Stimulated activated CD4-positive, alpha-beta T cell treated with anti-CD3 and anti-CD28 coated beads, TNF-alpha, amount 100 ng/mL, for 24 hours (primary cell): ENCODE results near the gene IPO11.
"Not testable (repeated sequence)": the region's sequence is repeated elsewhere in the genome, so short reads cannot be mapped to it uniquely, and the experiment has no call there.

ENCODE experiments used
- DNase-seq, 3 experiments: peaks; one replicate each; pipeline ENCODE4 v3.0.0-alpha.2; 2020; ENCODE audit warnings: low read depth in 3 of 3

Gene IPO11

GRCh38 chr5:62514510-62515119 is 102.1 kb downstream of the IPO11 start:
- no peak for DNase-seq

GRCh38 chr5:62520812-62521211 is 108.2 kb downstream of the IPO11 start:
- DNase-seq, result not testable (repeated sequence)

GRCh38 chr5:62521319-62521718 is 108.8 kb downstream of the IPO11 start:
- no peak for DNase-seq

DNA sequence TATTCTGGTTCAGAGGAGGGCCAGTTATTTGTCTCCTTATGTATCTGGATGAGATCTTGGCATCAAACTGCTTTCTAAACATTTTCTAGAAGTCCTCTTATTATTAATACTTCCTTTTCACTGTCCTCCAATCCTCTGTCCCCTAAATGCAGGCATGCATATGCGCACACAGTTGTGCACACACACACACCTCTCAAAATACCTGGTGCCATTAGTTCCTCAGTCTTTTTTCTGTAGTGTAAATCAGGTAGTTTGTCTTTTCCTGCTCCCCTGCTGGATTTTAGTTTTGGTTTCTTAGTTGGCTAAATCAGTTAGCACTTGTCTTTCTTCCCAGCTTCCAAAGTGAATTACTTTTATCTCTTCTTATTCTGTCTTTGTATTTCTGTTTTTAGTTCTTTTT is 110.2 kb downstream of the IPO11 start:
- DNase-seq, result no peak

DNA sequence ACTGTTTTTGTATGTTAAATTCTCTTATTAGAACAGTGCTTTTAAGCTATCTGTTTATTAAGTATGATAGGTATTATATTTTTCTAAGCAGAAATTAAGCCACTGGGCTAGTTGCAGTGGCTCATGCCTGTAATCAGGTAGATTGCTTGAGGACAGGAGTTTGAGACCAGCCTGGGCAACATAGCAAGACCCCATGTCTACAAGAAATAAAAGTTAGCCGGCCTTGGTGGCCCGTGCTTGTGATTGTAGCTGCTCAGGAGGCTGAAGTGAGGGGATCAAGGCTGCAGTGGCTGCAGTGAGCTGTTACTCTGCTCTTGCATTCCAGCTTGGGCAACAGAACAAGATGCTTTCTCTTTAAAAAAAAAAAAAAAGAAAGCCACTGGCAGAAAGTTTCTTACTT is 121.0 kb downstream of the IPO11 start:
- no peak for DNase-seq

GRCh38 chr5:62534461-62535236 is 122.1 kb downstream of the IPO11 start:
- DNase-seq, result no peak

- no peak for DNase-seq
Observed at GRCh38 chr5:62536232-62536631, 123.7 kb downstream of the IPO11 start.

- DNase-seq, result no peak
Observed at GRCh38 chr5:62536783-62537182, 124.2 kb downstream of the IPO11 start.

- DNase-seq, result no peak
Observed at GRCh38 chr5:62538017-62538942, 125.7 kb downstream of the IPO11 start.

- DNase-seq, result no peak
Observed at GRCh38 chr5:62542720-62543119, 130.2 kb downstream of the IPO11 start.

DNA sequence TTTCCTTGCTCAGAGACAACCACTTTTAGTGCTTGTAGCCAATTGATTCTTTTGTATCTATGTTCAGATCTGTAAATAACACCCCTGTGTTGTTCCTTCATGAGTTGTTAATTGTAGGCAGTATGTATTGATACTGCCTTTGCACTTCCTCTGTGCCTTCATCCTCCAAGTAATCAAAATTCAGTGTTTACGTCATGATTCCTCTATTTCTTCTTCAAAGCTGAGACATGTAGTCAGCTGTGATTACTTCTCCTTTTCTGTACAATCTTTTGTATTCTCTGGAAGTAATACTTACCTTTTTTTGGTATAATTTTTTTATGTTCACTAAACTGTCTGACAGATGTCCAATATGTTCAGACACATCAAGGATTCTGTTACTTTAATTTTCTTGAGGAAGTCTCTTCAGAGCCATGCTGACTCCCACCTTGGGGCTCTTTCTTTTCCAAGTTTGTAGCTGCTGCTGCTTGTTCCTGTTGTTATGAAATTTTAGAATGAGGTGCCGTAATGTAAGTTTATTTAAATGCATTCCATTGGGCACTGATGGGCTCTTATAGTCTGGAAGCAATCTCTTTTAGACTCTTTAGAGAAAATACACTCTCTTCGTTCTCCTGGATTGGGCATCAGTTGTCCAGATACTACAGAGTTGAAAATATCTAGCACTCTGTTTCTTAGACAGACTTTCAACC is 135.5 kb downstream of the IPO11 start:
- DNase-seq, result no peak

- DNase-seq, result no peak
Observed at GRCh38 chr5:62550103-62550502, 137.5 kb downstream of the IPO11 start.

- no peak for DNase-seq
Observed at GRCh38 chr5:62555930-62556329, 143.4 kb downstream of the IPO11 start.

DNA sequence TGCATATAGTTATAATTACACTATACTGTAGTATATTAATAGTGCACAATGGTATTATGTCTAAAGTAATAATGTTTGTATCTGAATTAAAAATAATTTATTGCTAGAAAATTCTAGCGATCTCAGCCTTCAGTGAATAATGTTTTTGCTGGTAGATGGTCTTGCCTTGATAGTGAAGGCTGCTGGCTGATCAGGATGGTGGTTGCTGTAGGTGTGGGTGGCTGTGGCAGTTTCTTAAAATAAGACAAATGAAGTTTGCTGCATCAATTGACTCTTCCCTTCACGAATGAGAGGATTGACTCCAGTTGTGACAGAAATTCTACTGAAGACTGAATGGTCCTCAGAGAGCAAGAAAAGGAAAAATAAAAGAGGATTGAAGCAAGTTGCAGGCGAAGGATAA is 146.4 kb downstream of the IPO11 start:
- no peak for DNase-seq

GRCh38 chr5:62560786-62561185 is 148.2 kb downstream of the IPO11 start:
- DNase-seq, result no peak

DNA sequence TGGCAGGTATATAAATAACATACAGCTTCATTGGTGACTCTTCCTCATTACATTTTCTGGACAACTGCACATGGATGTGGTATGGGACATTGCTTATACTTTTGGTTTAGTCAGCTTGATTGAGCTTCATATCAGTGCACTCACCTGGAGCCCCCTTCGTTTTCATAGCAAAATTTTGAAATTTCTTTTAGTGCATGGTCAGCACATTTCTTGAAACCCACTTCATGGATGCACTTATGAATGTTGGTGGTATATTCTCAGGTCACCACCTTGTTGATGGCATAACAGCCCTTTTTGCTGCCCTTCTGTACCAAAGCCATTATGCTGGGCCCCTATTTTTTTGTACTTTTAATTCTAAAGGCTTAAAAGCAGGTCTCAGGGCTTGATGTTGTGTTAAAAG is 149.3 kb downstream of the IPO11 start:
- no peak for DNase-seq

GRCh38 chr5:62562867-62563266 is 150.3 kb downstream of the IPO11 start:
- DNase-seq, result no peak

- DNase-seq, result no peak
Observed at GRCh38 chr5:62564101-62564500, 151.5 kb downstream of the IPO11 start.

DNA sequence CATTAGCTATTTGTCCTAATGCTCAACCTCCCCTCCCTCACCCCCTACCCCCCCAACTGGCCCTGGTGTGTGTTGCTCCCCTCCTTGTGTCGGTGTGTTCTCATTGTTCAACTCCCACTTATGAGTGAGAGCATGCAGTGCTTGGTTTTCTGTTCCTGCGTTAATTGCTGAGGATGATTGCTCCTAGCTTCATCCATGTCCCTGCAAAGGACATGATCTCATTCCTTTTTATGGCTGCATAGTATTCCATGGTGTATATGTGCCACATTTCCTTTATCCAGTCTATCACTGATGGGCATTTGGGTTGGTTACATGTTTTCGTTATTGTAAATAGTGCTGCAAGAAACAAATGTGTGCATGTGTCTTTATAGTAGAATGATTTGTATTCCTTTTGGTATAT is 153.2 kb downstream of the IPO11 start:
- not testable (repeated sequence) for DNase-seq

GRCh38 chr5:62568143-62568542 is 155.6 kb downstream of the IPO11 start:
- DNase-seq, result no peak

DNA sequence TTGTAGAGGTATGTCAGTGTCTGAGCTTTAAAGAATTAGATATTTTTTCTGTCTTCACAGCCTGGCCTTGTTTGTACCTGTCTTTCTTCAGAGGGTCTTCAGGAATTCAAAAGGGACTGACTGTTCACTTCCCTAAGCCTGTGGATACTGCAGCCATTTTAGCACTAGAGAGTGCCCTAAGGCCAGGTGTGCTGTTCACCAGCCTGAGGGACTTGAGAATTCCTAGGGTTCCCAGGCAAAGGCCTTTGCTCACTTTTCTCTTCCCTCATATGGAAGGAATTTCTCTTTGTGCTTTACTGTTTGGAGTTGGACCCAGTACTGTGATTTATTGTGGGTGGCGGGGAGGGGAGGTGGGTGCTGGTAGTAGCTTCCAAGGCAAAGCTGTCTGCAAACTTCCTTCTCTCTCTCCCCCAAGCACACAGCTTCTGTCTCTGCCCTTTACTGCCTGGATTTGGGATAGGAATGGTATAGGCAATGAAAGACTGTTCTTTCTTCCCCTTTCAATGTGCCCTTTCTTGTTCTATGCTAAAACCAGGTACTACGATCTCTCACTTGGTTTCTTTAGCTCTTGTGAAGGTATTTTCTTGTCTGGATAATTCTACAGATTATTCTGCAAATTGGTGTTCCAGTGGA is 156.4 kb downstream of the IPO11 start:
- DNase-seq, result no peak
